ENCODE results near the gene TH.

TH gene

DNA sequence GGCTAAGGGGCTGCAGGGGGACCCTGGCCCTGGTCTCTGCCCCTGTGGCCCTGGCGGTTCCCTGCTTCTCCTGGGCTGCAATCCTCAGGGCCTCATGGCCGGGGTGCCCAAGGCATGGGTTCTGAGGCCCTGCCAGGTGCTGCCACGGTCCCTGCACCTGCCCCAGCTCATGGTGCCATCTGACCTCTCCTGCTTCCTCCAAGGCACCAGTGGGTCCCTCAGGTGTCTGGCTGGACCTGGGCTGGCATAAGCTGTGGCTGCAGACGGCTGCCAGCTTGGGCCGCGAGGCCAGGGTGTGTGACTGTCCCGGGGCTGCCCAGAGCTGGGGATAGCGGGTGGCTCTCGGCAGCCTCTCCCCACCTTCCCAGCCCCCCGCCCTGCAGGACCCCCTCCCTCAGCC, 12.6 kb downstream of the TH start:
- no peaks in the 10 kb centered on the region for H3K4me1 ChIP-seq (ENCODE audit: control insufficient read depth, insufficient read depth, low read length)
- H3K27me3 ChIP-seq (ENCODE audit: control insufficient read depth, insufficient read depth, low read length) = peaks cover 16% of the 10 kb centered on the region
- H3K9ac ChIP-seq (ENCODE audit: low read depth, low read length) = no peak overlapping the region
- no peaks in the 10 kb centered on the region for H3K36me3 ChIP-seq (ENCODE audit: insufficient read depth, low read length)
- H3K4me3 ChIP-seq (ENCODE audit: low read length) = no peak overlapping the region
- H3K9me3 ChIP-seq (replicated peaks; ENCODE audit: low read length) = no peaks in the 10 kb centered on the region
- no peak overlapping the region for H3K4me2 ChIP-seq (ENCODE audit: low read length)

DNA sequence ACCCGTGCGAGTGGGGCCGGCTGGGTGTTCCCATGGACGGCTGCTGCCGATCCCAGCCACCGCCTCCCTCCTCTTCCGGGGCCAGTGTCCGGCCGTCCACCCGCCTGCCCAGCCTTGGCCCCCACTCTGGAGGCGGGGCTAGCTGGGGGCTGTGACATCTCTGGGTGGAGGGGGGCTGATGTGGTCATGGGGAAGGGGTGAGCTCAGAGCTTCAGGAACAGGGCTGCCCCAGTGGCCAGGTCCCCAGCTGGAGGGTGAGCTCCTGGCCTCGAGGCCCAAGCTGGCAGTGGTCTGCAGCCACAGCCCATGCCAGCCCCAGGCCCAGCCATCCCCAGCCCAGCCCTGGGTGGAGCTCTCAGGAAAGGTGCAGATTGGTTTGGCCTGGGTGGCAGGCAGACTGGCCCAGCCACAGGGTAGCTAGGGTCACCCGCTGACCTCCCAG, 13.3 kb downstream of the TH start:
- H3K36me3 ChIP-seq (ENCODE audit: insufficient read depth, low read length) = no peaks in the 10 kb centered on the region
- H3K4me1 ChIP-seq (ENCODE audit: control insufficient read depth, insufficient read depth, low read length) = no peaks in the 10 kb centered on the region
- H3K9me3 ChIP-seq (replicated peaks; ENCODE audit: low read length) = no peaks in the 10 kb centered on the region
- no peak overlapping the region for H3K4me2 ChIP-seq (ENCODE audit: low read length)
- no peak overlapping the region for H3K9ac ChIP-seq (ENCODE audit: low read depth, low read length)
- no peak overlapping the region for H3K4me3 ChIP-seq (ENCODE audit: low read length)
- peaks cover 16% of the 10 kb centered on the region for H3K27me3 ChIP-seq (ENCODE audit: control insufficient read depth, insufficient read depth, low read length)

DNA sequence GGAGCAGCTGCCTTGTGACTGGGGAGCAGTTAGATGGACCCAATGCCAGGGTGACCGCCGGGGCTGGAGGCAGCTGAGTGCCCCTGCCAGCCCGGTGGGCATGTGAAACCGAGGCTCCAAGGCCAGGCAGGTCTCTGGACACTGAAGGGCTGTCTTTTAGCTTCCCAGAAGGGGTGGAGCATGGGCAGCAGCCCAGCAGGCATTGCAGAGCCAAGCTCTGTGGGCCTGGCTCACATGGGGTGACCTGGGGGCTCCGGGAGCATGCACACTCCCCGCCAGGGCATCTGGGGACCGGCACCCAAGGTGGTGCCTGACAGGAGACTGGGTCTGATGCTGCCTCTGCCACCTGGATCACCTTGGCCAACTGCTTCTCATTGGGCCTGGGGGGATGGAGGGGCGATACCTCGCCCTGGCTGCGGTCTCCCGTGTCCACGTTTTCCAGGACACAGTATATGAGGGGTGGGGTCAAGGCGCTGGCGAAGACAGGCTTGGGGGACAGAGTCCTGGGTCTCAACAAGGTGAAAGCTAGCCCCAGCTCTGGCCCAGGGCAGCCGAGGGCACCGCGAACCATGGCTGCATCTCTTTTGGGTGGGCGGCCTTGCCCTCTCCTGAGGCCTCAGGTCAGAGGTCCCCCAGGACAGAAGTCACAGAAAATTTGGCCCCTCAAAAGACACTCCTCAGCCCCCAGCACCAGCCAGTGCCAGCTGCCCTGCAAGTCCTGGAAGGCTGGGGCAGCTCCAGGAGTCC, 14.1 kb downstream of the TH start:
- H3K4me2 ChIP-seq (ENCODE audit: low read length) = no peak overlapping the region
- no peak overlapping the region for H3K9ac ChIP-seq (ENCODE audit: low read depth, low read length)
- no peaks in the 10 kb centered on the region for H3K4me1 ChIP-seq (ENCODE audit: control insufficient read depth, insufficient read depth, low read length)
- H3K9me3 ChIP-seq (replicated peaks; ENCODE audit: low read length) = no peaks in the 10 kb centered on the region
- H3K36me3 ChIP-seq (ENCODE audit: insufficient read depth, low read length) = no peaks in the 10 kb centered on the region
- H3K4me3 ChIP-seq (ENCODE audit: low read length) = no peak overlapping the region
- H3K27me3 ChIP-seq (ENCODE audit: control insufficient read depth, insufficient read depth, low read length) = peaks cover 18% of the 10 kb centered on the region

DNA sequence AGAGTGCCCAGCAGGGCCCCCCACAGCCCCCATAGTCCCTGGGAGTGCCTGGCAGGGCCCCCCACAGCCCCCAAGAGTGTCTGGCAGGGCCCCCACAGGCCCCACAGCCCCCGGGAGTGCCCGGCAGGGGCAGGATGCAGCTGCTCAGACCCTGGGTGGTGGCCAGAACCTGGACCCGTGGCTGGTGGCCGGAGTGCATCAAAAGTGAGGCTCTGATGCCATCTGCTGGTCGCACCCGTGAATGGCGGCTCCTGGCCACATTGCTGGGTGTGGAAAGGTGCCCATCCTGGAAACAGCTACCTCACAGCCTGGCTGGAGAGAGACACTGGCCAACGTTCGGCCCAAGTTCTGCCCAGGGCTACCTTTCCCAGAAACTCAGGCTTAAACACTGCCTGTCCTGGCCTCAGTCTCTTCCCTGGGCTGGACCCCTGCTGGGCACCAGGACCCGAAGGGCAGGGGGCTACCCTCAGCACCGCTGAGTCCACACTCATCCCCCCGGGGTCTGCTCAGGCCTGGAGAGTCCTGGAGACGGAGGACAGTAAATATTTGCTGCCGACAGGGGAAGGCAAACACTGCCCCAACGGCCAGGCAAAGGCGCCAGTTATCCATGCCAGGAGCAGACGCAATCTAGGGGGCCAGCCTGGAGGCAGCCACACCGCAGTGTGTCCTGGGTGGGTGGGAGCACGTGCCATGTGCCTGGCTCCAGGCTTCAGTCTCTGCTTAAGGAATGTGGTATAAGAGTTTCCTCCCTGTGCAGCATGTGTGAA, 15.0 kb downstream of the TH start:
- Histone ChIP-seq H3K4me1 (ENCODE audit: control insufficient read depth, insufficient read depth, low read length) (no peaks in the 10 kb centered on the region), H3K27me3 (ENCODE audit: control insufficient read depth, insufficient read depth, low read length) (peaks cover 19% of the 10 kb centered on the region), H3K36me3 (ENCODE audit: insufficient read depth, low read length) (no peaks in the 10 kb centered on the region), H3K9ac (ENCODE audit: low read depth, low read length) (no peak overlapping the region), H3K4me3 (ENCODE audit: low read length) (no peak overlapping the region), H3K4me2 (ENCODE audit: low read length) (no peak overlapping the region), H3K9me3 (replicated peaks; ENCODE audit: low read length) (no peaks in the 10 kb centered on the region)

DNA sequence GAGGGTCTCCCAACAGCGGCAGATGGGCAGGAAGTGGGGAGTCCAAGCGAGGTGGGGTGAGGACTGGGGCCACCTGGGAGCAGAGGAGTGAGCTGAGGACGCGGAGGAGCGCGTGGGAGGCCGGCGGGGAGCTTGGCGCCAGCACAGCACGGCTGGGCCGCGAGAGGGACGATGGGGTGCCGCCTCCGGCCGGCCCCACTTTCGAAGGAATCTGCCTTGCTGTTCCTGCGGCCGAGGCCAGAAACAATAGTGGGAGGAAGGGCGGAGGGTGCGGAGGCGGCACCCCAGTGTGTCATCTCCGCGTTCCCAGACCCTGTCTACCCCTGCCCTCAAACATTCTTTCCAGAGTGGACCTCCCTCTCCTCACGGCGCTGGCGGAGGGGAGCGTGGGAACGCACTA, 16.1 kb downstream of the TH start:
- Histone ChIP-seq H3K36me3 (ENCODE audit: insufficient read depth, low read length) (no peaks in the 10 kb centered on the region), H3K27me3 (ENCODE audit: control insufficient read depth, insufficient read depth, low read length) (peaks cover 25% of the 10 kb centered on the region), H3K4me3 (ENCODE audit: low read length) (no peak overlapping the region), H3K9ac (ENCODE audit: low read depth, low read length) (no peak overlapping the region), H3K4me1 (ENCODE audit: control insufficient read depth, insufficient read depth, low read length) (no peaks in the 10 kb centered on the region), H3K4me2 (ENCODE audit: low read length) (no peak overlapping the region), H3K9me3 (replicated peaks; ENCODE audit: low read length) (no peaks in the 10 kb centered on the region)

DNA sequence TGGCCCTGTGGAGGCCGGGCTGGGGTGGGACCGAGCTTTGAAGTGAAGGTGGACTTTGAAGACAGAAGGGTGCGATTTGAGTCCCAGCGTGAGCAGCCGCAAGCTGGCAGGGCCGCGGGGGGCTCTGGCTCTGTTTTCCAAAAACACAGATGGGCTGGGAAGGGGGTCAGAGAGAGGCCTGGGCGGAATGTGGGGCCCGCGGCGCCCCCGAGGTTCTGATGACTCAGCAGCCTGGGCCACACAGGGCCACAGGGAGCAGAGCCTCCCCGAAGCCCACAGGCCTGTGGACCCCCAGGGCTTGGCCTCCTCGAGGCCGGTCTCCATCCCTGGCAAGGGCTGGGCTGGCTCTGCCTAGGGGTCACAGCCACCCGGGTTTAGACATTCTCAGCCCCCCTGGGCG, 16.7 kb downstream of the TH start:
- Histone ChIP-seq H3K4me1 (ENCODE audit: control insufficient read depth, insufficient read depth, low read length) (peaks cover 5% of the 10 kb centered on the region), H3K27me3 (ENCODE audit: control insufficient read depth, insufficient read depth, low read length) (peaks cover 22% of the 10 kb centered on the region), H3K9me3 (replicated peaks; ENCODE audit: low read length) (no peaks in the 10 kb centered on the region), H3K9ac (ENCODE audit: low read depth, low read length) (no peak overlapping the region), H3K4me3 (ENCODE audit: low read length) (no peak overlapping the region), H3K36me3 (ENCODE audit: insufficient read depth, low read length) (no peaks in the 10 kb centered on the region), H3K4me2 (ENCODE audit: low read length) (no peak overlapping the region)

DNA sequence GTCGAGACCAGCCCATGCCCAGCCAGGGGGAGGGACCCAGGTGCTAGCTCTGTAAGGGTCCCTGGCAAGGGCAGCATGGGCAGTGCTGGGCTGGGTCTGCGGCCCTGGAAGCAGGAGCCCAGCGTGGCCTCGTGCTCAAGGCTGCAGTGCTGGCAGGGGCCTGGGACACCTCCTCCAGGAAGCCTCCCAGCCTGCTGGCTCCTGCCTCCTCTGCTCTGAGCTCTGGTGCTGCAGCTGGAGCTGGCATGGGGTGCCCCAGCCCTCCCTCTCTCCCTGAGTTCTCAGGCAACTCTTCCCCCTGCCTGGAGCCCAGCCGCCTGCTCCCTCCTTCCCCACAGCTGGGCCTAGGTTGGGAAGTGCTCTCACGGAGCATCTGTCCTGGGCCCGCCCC, 17.4 kb downstream of the TH start:
- Histone ChIP-seq H3K9ac (ENCODE audit: low read depth, low read length) (no peak overlapping the region), H3K27me3 (ENCODE audit: control insufficient read depth, insufficient read depth, low read length) (peaks cover 27% of the 10 kb centered on the region), H3K4me2 (ENCODE audit: low read length) (no peak overlapping the region), H3K4me3 (ENCODE audit: low read length) (no peak overlapping the region), H3K4me1 (ENCODE audit: control insufficient read depth, insufficient read depth, low read length) (peaks cover 12% of the 10 kb centered on the region), H3K9me3 (replicated peaks; ENCODE audit: low read length) (no peaks in the 10 kb centered on the region), H3K36me3 (ENCODE audit: insufficient read depth, low read length) (no peaks in the 10 kb centered on the region)

DNA sequence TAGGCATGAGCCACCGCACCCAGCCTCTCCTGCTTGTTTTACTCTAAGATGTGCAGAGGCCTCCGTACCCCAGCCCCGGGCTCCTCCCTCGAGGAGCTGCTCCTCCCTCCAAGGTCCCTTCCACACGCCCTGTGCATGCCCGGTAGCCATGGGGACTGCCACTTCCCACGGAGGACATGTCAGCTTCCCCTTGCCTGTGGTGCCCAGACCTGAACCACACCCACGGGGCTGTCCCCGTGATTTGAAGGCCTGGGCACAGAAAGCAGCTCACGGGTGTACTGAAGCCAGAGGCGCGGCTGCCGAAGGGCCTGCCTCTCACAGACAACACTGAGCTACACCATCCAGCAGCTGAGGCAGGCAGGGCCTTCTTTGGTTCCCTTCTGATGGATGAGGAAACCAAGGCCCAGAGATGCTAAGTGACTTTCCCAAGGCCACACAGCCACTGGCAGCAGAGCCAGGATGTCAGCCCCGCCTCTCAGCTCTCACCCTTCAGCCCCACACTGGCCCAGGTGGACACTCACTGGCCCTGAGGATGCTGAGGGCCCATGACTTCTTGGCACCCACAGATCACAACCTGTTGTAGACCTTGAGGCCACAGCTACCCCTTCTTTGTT, 17.9 kb downstream of the TH start:
- H3K36me3 ChIP-seq (ENCODE audit: insufficient read depth, low read length) = no peaks in the 10 kb centered on the region
- H3K9ac ChIP-seq (ENCODE audit: low read depth, low read length) = no peak overlapping the region
- H3K4me3 ChIP-seq (ENCODE audit: low read length) = no peak overlapping the region
- peaks cover 17% of the 10 kb centered on the region for H3K4me1 ChIP-seq (ENCODE audit: control insufficient read depth, insufficient read depth, low read length)
- H3K9me3 ChIP-seq (replicated peaks; ENCODE audit: low read length) = no peaks in the 10 kb centered on the region
- H3K4me2 ChIP-seq (ENCODE audit: low read length) = no peak overlapping the region
- peaks cover 33% of the 10 kb centered on the region for H3K27me3 ChIP-seq (ENCODE audit: control insufficient read depth, insufficient read depth, low read length)

DNA sequence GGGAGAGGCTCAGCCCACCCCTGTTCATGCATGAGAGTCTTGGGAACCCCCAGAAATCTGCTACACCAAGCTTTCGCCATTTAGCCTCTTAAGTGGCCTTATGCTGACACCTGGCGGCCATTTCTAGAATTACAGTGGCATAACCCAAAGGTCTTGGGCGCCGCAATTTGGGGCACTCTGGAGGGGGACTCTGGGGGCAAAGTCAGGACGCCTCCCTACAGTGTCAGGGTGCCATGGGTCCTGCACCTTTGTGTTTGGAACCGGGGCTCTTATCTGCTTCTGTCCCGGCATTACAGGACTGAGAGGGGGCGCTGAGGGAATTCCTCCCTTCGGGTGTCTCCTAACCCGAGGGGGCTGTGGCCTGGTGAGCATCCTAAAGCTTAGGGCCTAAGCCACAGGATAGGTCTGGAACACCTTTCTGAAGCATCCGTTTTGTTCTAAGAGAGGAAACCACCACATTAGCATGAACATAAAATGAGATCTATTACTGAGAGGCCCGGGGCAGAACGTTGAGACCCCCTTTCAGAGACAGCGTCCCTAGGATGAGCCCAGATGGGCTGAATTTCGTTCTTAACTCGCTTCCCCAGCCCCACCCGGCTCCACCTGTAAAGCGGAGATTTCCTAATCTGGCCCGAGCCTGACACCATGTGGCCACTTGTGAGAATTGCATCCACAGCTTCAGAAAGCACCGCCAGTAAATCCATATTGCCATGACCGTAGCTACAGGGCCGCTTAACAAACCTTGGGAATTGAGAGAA, 19.9 kb downstream of the TH start:
- Histone ChIP-seq H3K9ac (ENCODE audit: low read depth, low read length) (no peak overlapping the region), H3K4me2 (ENCODE audit: low read length) (no peak overlapping the region), H3K9me3 (replicated peaks; ENCODE audit: low read length) (no peaks in the 10 kb centered on the region), H3K36me3 (ENCODE audit: insufficient read depth, low read length) (no peaks in the 10 kb centered on the region), H3K4me3 (ENCODE audit: low read length) (no peak overlapping the region), H3K4me1 (ENCODE audit: control insufficient read depth, insufficient read depth, low read length) (peaks cover 17% of the 10 kb centered on the region), H3K27me3 (ENCODE audit: control insufficient read depth, insufficient read depth, low read length) (peaks cover 34% of the 10 kb centered on the region)

DNA sequence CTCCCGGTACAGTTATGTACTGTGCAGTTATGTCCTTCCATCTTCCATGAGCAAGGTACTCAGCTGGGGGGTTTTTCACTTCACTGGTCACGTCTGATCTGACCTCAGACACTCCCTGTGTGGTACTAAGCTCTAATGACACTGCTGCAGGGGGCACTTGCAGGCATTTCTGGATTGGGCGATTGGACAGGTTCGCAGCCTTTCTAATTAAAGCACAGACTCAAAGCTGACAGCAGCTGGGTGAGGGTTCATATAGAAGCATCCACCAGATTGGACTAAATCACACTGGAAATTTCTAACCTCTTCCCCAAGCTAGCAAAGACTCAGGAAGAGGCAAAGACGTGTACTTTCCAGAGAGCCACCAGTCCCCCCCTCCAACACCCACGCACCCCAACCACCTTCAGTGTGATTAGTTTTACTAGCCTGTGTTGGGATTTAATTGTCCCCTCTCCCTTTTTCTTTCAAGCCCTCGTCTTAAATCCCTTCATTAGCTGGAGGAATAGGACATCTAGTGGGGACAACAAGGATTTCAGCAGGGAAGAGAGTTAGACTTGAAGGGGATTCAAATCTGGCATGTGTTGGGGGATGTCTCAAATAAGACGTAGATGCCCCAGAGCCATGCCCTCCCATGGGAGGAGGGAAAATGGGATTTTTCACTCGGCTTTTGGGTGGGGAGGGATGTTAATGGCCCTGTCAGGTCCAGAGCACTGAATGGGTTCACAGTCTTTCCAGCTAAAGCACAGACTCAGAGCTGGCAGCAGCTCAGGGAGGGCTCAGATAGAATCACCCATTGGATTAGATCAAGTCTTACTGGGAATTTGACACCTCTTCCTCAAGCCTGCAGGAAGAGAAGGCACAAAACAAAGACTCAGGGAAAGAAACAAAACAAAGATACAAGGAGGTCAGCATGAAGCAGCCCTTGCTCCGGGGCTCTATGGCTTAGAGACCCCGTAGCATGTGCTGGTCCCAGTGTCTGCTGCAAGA, 21.5 kb downstream of the TH start:
- H3K4me1 ChIP-seq (ENCODE audit: control insufficient read depth, insufficient read depth, low read length) = peaks cover 17% of the 10 kb centered on the region
- H3K4me3 ChIP-seq (ENCODE audit: low read length) = no peak overlapping the region
- H3K9me3 ChIP-seq (replicated peaks; ENCODE audit: low read length) = no peaks in the 10 kb centered on the region
- H3K27me3 ChIP-seq (ENCODE audit: control insufficient read depth, insufficient read depth, low read length) = peaks cover 49% of the 10 kb centered on the region
- H3K9ac ChIP-seq (ENCODE audit: low read depth, low read length) = no peak overlapping the region
- H3K4me2 ChIP-seq (ENCODE audit: low read length) = no peak overlapping the region
- no peaks in the 10 kb centered on the region for H3K36me3 ChIP-seq (ENCODE audit: insufficient read depth, low read length)
